SK-N-MC (cell line): ENCODE data around the gene PML.

Source experiments
- EZH2 ChIP-seq: fragments of 200-600 bp; sonication (generic); IDR thresholded peaks from one replicate; pipeline ENCODE4 v1.6.1; 2017; ENCODE audit warnings: antibody characterized with exemption
- POLR2AphosphoS5 ChIP-seq: IDR thresholded peaks from 2 replicates; pipeline ENCODE4 v1.6.1; 2012; ENCODE audit warnings: mild to moderate bottlenecking, low read depth, low read length, borderline replicate concordance

GRCh38 chr15:73954188-73955145, 40.0 kb upstream of the PML start:
- TF ChIP-seq POLR2AphosphoS5 (no peak), EZH2 (no peak)
